Stomach (tissue), 4 donors: Measurements from ENCODE around the gene TAF4.

Experiments
- CTCF ChIP-seq, 7 experiments: fragments of 450-650 bp in 4 of 7; fragments of 200-600 bp in 3 of 7; sonication (generic) in 3 of 7; IDR thresholded peaks; one replicate each; pipeline ENCODE4 v1.5.1; 2016 to 2019; ENCODE audit warnings: antibody characterized with exemption in 7 of 7, control low read depth in 2 of 7, mild to moderate bottlenecking in 1 of 7
- EP300 ChIP-seq: sonication (generic); formaldehyde crosslinking; IDR thresholded peaks from one replicate; pipeline ENCODE4 v1.6.1; 2017; ENCODE audit warnings: antibody characterized with exemption
- POLR2A ChIP-seq, 4 donors: fragments of 450-650 bp; IDR thresholded peaks; one replicate each; pipeline ENCODE4 v1.6.1; 2016; ENCODE audit warnings: antibody characterized with exemption in 4 of 4, control low read depth in 2 of 4, mild to moderate bottlenecking in 1 of 4, moderate library complexity in 1 of 4
- POLR2AphosphoS5 ChIP-seq, 3 donors: sonication (generic); formaldehyde crosslinking; IDR thresholded peaks; one replicate each; pipeline ENCODE4 v1.6.1; 2016; ENCODE audit warnings: antibody characterized with exemption in 3 of 3

- TF ChIP-seq POLR2A (IDR thresholded peaks at IDR 0.05): no peak
- no peak for TF ChIP-seq CTCF (IDR thresholded peaks at IDR 0.05)
- TF ChIP-seq EP300: no peak
- no peak for TF ChIP-seq POLR2AphosphoS5 (IDR thresholded peaks at IDR 0.05)
Measured at GRCh38 chr20:61988665-61989064, 77.0 kb downstream of the TAF4 start.
